ENCODE data around the gene ELAVL1. TPM values are rescaled to one million over a fixed set of nuclear protein-coding genes. Genes with fewer than 3 reads are reported as not detected.

Gene ELAVL1
- polyA plus RNA-seq, 2 donors = 6.5 to 25.8 TPM

GRCh38 chr19:7912144-7912696 is 93.2 kb downstream of the ELAVL1 start:
- peaks cover 0 to 2% of the 10 kb centered on the region in 2 donors for H3K9me3 ChIP-seq (ENCODE audit: control insufficient read depth in 2 of 2, insufficient read depth in 1 of 2, low read depth in 1 of 2, low read length in 1 of 2)
- H3K36me3 ChIP-seq (ENCODE audit: control insufficient read depth in 2 of 2, insufficient read depth in 2 of 2, low read length in 1 of 2) = peaks cover 12 to 36% of the 10 kb centered on the region in 2 donors
- no peak overlapping the region for H3K27ac ChIP-seq (ENCODE audit: low read depth in 2 of 2, low read length in 1 of 2)
- H3K4me1 ChIP-seq (ENCODE audit: control insufficient read depth in 2 of 2, insufficient read depth in 2 of 2, low read length in 1 of 2) = peaks cover 0 to 19% of the 10 kb centered on the region in 2 donors
- H3K27me3 ChIP-seq (ENCODE audit: control insufficient read depth in 1 of 2, insufficient read depth in 2 of 2, low read length in 2 of 2) = peaks cover 0 to 8% of the 10 kb centered on the region in 2 donors
- 86 to 91% methylated on average over 31 of the region's 31 CpGs for WGBS, 2 donors
- no peak overlapping the region for H3K4me3 ChIP-seq (ENCODE audit: low read depth in 1 of 2, low read length in 2 of 2)

GRCh38 chr19:7911508-7912143 is 93.8 kb downstream of the ELAVL1 start:
- no peak overlapping the region for H3K27ac ChIP-seq (ENCODE audit: low read depth in 2 of 2, low read length in 1 of 2)
- WGBS, 2 donors = 83 to 85% methylated on average over 18 of the region's 18 CpGs
- H3K9me3 ChIP-seq (ENCODE audit: control insufficient read depth in 2 of 2, insufficient read depth in 1 of 2, low read depth in 1 of 2, low read length in 1 of 2) = peaks cover 0 to 2% of the 10 kb centered on the region in 2 donors
- H3K4me1 ChIP-seq (ENCODE audit: control insufficient read depth in 2 of 2, insufficient read depth in 2 of 2, low read length in 1 of 2) = peaks cover 0 to 19% of the 10 kb centered on the region in 2 donors
- no peak overlapping the region for H3K4me3 ChIP-seq (ENCODE audit: low read depth in 1 of 2, low read length in 2 of 2)
- H3K36me3 ChIP-seq (ENCODE audit: control insufficient read depth in 2 of 2, insufficient read depth in 2 of 2, low read length in 1 of 2) = peaks cover 12 to 36% of the 10 kb centered on the region in 2 donors
- peaks cover 0 to 6% of the 10 kb centered on the region in 2 donors for H3K27me3 ChIP-seq (ENCODE audit: control insufficient read depth in 1 of 2, insufficient read depth in 2 of 2, low read length in 2 of 2)

GRCh38 chr19:7910321-7911161 is 94.9 kb downstream of the ELAVL1 start:
- Histone ChIP-seq H3K27me3 (ENCODE audit: control insufficient read depth in 1 of 2, insufficient read depth in 2 of 2, low read length in 2 of 2) (peaks cover 0 to 1% of the 10 kb centered on the region in 2 donors), H3K4me3 (ENCODE audit: low read depth in 1 of 2, low read length in 2 of 2) (no peak overlapping the region), H3K4me1 (ENCODE audit: control insufficient read depth in 2 of 2, insufficient read depth in 2 of 2, low read length in 1 of 2) (peaks cover 0 to 11% of the 10 kb centered on the region in 2 donors), H3K9me3 (ENCODE audit: control insufficient read depth in 2 of 2, insufficient read depth in 1 of 2, low read depth in 1 of 2, low read length in 1 of 2) (peaks cover 0 to 2% of the 10 kb centered on the region in 2 donors), H3K27ac (ENCODE audit: low read depth in 2 of 2, low read length in 1 of 2) (no peak overlapping the region), H3K36me3 (ENCODE audit: control insufficient read depth in 2 of 2, insufficient read depth in 2 of 2, low read length in 1 of 2) (peaks cover 12 to 42% of the 10 kb centered on the region in 2 donors)
- 90 to 91% methylated on average over 54 of the region's 54 CpGs for WGBS, 2 donors

GRCh38 chr19:7909471-7910067 is 95.9 kb downstream of the ELAVL1 start:
- H3K27me3 ChIP-seq (ENCODE audit: control insufficient read depth in 1 of 2, insufficient read depth in 2 of 2, low read length in 2 of 2) = no peaks in the 10 kb centered on the region
- peaks cover 0 to 3% of the 10 kb centered on the region in 2 donors for H3K9me3 ChIP-seq (ENCODE audit: control insufficient read depth in 2 of 2, insufficient read depth in 1 of 2, low read depth in 1 of 2, low read length in 1 of 2)
- H3K36me3 ChIP-seq (ENCODE audit: control insufficient read depth in 2 of 2, insufficient read depth in 2 of 2, low read length in 1 of 2) = peaks cover 12 to 42% of the 10 kb centered on the region in 2 donors
- H3K27ac ChIP-seq (ENCODE audit: low read depth in 2 of 2, low read length in 1 of 2) = no peak overlapping the region
- WGBS, 2 donors = 88 to 93% methylated on average over 20 to 21 of the region's 21 CpGs
- H3K4me3 ChIP-seq (ENCODE audit: low read depth in 1 of 2, low read length in 2 of 2) = no peak overlapping the region
- peaks cover 3 to 15% of the 10 kb centered on the region in 2 donors for H3K4me1 ChIP-seq (ENCODE audit: control insufficient read depth in 2 of 2, insufficient read depth in 2 of 2, low read length in 1 of 2)

GRCh38 chr19:7908742-7909461 is 96.5 kb downstream of the ELAVL1 start:
- H3K27ac ChIP-seq (ENCODE audit: low read depth in 2 of 2, low read length in 1 of 2) = no peak overlapping the region
- H3K4me1 ChIP-seq (ENCODE audit: control insufficient read depth in 2 of 2, insufficient read depth in 2 of 2, low read length in 1 of 2) = peaks cover 3 to 20% of the 10 kb centered on the region in 2 donors
- peaks cover 12 to 42% of the 10 kb centered on the region in 2 donors for H3K36me3 ChIP-seq (ENCODE audit: control insufficient read depth in 2 of 2, insufficient read depth in 2 of 2, low read length in 1 of 2)
- no peak overlapping the region for H3K4me3 ChIP-seq (ENCODE audit: low read depth in 1 of 2, low read length in 2 of 2)
- 70 to 80% methylated on average over 18 to 19 of the region's 19 CpGs for WGBS, 2 donors
- H3K9me3 ChIP-seq (ENCODE audit: control insufficient read depth in 2 of 2, insufficient read depth in 1 of 2, low read depth in 1 of 2, low read length in 1 of 2) = peaks cover 0 to 3% of the 10 kb centered on the region in 2 donors
- no peaks in the 10 kb centered on the region for H3K27me3 ChIP-seq (ENCODE audit: control insufficient read depth in 1 of 2, insufficient read depth in 2 of 2, low read length in 2 of 2)

Other genes with a start within 250 kb of the ELAVL1 start
- under 1 TPM in 1 of 2 donors, not detected in 1; 0.04 TPM for gene CLEC4M, start 242.4 kb downstream of the ELAVL1 start, polyA plus RNA-seq
- 1 to 10 TPM; 8.5 to 8.8 TPM for gene EVI5L, start 175.4 kb downstream of the ELAVL1 start, polyA plus RNA-seq
- under 1 TPM; 0.14 to 0.16 TPM for gene PRR36, start 131.3 kb downstream of the ELAVL1 start, polyA plus RNA-seq
- gene LRRC8E, start 117.1 kb downstream of the ELAVL1 start, polyA plus RNA-seq = 1 to 10 TPM; 3.3 to 4.7 TPM
- gene MAP2K7, start 101.8 kb downstream of the ELAVL1 start, polyA plus RNA-seq = 10 to 100 TPM; 12.8 to 35.1 TPM
- gene TGFBR3L, start 90.8 kb downstream of the ELAVL1 start, polyA plus RNA-seq = under 1 TPM in 1 of 2 donors, not detected in 1; 0.08 TPM
- gene SNAPC2, start 85.3 kb downstream of the ELAVL1 start, polyA plus RNA-seq = 10 to 100 TPM in 1 of 2 donors, 1 to 10 TPM in 1; 5.6 to 11.3 TPM
- 1 to 10 TPM; 1.4 to 3.0 TPM for gene CTXN1, start 79.5 kb downstream of the ELAVL1 start, polyA plus RNA-seq
- gene TIMM44, start 62.0 kb downstream of the ELAVL1 start, polyA plus RNA-seq = 10 to 100 TPM; 42.1 to 53.4 TPM
- gene CCL25, start 47.1 kb upstream of the ELAVL1 start, polyA plus RNA-seq = under 1 TPM in 1 of 2 donors, not detected in 1; 0.14 TPM
- gene FBN3, start 144.0 kb upstream of the ELAVL1 start, polyA plus RNA-seq = under 1 TPM; under 0.01 to 0.02 TPM
- 10 to 100 TPM; 67.7 to 70.0 TPM for gene CERS4, start 203.7 kb upstream of the ELAVL1 start, polyA plus RNA-seq

Measured in esophagus (tissue), 2 donors.